ENCODE measurements around the gene AGPAT2. TPM values are rescaled to one million over a fixed set of nuclear protein-coding genes. Genes with fewer than 3 reads are reported as not detected.

The AGPAT2 gene
- total RNA-seq, 2 donors from 2014 or later = 94.2 to 275 TPM

- no peak for ATAC-seq
- TF ChIP-seq, protein P1, sequence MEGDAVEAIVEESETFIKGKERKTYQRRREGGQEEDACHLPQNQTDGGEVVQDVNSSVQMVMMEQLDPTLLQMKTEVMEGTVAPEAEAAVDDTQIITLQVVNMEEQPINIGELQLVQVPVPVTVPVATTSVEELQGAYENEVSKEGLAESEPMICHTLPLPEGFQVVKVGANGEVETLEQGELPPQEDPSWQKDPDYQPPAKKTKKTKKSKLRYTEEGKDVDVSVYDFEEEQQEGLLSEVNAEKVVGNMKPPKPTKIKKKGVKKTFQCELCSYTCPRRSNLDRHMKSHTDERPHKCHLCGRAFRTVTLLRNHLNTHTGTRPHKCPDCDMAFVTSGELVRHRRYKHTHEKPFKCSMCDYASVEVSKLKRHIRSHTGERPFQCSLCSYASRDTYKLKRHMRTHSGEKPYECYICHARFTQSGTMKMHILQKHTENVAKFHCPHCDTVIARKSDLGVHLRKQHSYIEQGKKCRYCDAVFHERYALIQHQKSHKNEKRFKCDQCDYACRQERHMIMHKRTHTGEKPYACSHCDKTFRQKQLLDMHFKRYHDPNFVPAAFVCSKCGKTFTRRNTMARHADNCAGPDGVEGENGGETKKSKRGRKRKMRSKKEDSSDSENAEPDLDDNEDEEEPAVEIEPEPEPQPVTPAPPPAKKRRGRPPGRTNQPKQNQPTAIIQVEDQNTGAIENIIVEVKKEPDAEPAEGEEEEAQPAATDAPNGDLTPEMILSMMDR (IDR thresholded peaks at IDR 0.05) = no peak
- no peak for TF ChIP-seq POLR2A (IDR thresholded peaks at IDR 0.05)
- no peak for DNase-seq
- Histone ChIP-seq H3K27me3 (peaks cover 0 to 6% of the 10 kb centered on the region in 2 donors), H3K4me3 (no peak overlapping the region), H3K27ac (peak overlapping the region in 2 of 4 donors; percentile 17 to 37), H3K9me3 (no peaks in the 10 kb centered on the region), H3K4me1 (no peaks in the 10 kb centered on the region), H3K36me3 (replicated peaks in 1 of 2; ENCODE audit: insufficient read depth in 1 of 2, low read depth in 2 of 2) (no peaks in the 10 kb centered on the region)
- WGBS, 2 donors = 43 to 74% methylated on average over 9 to 37 of the region's 37 CpGs
- intact Hi-C loops (cut with DNase I) = no loop called here
These were observed 28.3 kb downstream of the AGPAT2 start for GRCh38 chr9:136658849-136659535.

DNA sequence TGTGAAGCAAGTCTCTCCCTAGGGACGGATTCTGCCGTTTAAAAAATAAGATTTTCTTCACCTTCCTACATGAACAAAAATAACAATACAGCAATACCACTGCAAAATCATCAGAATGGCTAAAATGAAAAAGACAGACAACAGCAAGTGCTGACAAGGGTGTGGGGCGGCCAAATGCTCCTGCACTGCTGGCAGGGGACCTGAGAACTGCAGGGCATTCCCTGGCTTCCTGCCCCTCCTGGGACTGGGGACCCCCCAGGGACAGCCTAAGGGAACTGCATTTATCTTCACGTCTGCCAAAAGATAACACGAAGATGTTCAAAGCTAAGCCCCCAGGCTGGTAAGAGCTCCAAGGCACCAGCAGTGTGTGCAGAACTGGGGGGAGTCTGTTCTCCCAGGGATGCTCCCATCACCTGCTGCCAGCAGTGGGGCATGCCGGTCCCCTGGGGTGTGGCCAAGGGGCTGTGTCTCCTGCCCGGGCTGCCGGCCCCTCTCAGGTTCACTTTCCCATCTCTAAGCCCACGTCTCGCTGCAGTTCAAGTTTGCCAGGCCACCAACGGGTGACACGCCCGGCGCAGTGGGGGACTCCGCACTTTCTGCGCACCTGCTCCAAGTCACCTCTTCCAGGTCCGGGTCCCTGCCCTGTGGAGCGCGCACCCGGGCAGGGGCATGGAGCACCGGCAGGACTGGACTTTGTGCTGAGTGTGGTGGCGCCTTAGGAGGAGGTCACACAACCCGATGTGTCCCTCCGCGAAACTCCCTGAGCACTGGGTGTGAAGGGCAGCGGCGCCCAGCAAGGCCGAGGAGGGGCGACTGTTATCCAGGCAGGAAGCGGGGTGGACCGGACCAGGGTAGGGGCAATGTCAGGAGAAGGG, 29.0 kb downstream of the AGPAT2 start:
- ATAC-seq = no peak
- Histone ChIP-seq H3K9me3 (no peaks in the 10 kb centered on the region), H3K36me3 (replicated peaks in 1 of 2; ENCODE audit: insufficient read depth in 1 of 2, low read depth in 2 of 2) (no peaks in the 10 kb centered on the region), H3K4me3 (no peak overlapping the region), H3K27me3 (peaks cover 0 to 6% of the 10 kb centered on the region in 2 donors), H3K27ac (peak overlapping the region in 2 of 4 donors; percentile 8 to 37), H3K4me1 (no peaks in the 10 kb centered on the region)
- intact Hi-C loops (cut with DNase I) = no loop called here
- WGBS, 2 donors = 47 to 58% methylated on average over 18 to 31 of the region's 31 CpGs
- DNase-seq = no peak
- no peak for TF ChIP-seq POLR2A (IDR thresholded peaks at IDR 0.05)
- TF ChIP-seq, protein P1 (IDR thresholded peaks at IDR 0.05) = no peak

- Histone ChIP-seq H3K27ac (peak overlapping the region in 2 of 4 donors; percentile 24 to 34), H3K9me3 (no peaks in the 10 kb centered on the region), H3K27me3 (peaks cover 0 to 6% of the 10 kb centered on the region in 2 donors), H3K4me1 (no peaks in the 10 kb centered on the region), H3K36me3 (replicated peaks in 1 of 2; ENCODE audit: insufficient read depth in 1 of 2, low read depth in 2 of 2) (no peaks in the 10 kb centered on the region), H3K4me3 (no peak overlapping the region)
- intact Hi-C loops (cut with DNase I) = no loop called here
- ATAC-seq = no peak
- no peak for DNase-seq
- WGBS, 2 donors = 42 to 68% methylated on average over 10 to 37 of the region's 37 CpGs
- TF ChIP-seq, protein P1 (IDR thresholded peaks at IDR 0.05) = no peak
- TF ChIP-seq POLR2A (IDR thresholded peaks at IDR 0.05) = peak in 1 of 3 donors; percentile 13
These were observed 30.3 kb downstream of the AGPAT2 start for GRCh38 chr9:136656795-136657611.

DNA sequence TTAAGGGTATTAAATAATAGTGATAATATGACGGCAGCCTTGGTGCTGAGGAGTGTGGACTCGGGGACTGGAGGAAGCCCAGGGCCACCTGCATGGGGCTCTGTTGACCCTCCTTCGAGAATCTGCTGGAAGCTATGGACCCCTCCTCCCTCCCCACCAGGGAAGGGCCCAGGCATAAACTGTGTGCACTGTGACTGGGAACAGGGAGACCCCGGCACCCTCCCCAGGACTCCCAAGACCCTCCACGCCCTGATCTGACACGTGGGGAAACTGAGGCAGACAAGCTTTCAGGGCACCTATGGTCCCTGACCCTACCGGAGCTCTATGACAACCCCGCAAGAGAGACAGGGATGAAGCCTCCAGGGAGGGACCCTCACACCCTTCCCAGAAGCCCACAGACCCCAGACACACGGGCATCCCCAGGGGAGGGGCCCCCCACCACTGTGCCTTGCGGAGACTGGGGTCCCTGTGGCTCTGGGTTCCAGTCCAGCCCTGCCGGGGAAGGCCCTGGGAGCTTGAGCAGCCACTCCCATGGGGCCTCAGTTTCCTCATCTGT, 31.0 kb downstream of the AGPAT2 start:
- intact Hi-C loops (cut with DNase I) = no loop called here
- ATAC-seq = no peak
- Histone ChIP-seq H3K27ac (peak overlapping the region in 2 of 4 donors; percentile 24 to 33), H3K9me3 (no peaks in the 10 kb centered on the region), H3K4me3 (no peak overlapping the region), H3K4me1 (no peaks in the 10 kb centered on the region), H3K27me3 (peaks cover 0 to 6% of the 10 kb centered on the region in 2 donors), H3K36me3 (replicated peaks in 1 of 2; ENCODE audit: insufficient read depth in 1 of 2, low read depth in 2 of 2) (no peaks in the 10 kb centered on the region)
- TF ChIP-seq, protein P1 (IDR thresholded peaks at IDR 0.05) = no peak
- TF ChIP-seq POLR2A (IDR thresholded peaks at IDR 0.05) = no peak
- no peak for DNase-seq
- 38 to 46% methylated on average over 3 to 9 of the region's 11 CpGs for WGBS, 2 donors

Data from body of pancreas (tissue), 4 donors.